Activated CD8-positive, alpha-beta memory T cell treated with anti-CD3 and anti-CD28 coated beads, Interleukin-2, amount 10 ng/mL, durations not matched to agents 7 days and 5 days (primary cell): ENCODE data around the gene PHACTR1. TPM values are rescaled to one million over a fixed set of nuclear protein-coding genes. Genes with fewer than 3 reads are reported as not detected.
"Not testable (repeated sequence)": the region's sequence is repeated elsewhere in the genome, so short reads cannot be mapped to it uniquely, and the experiment has no call there.

Experiments
- ATAC-seq: fragments of 150-1000 bp; cut with Tn5 transposase; one replicate; pipeline ENCODE4 v1.10.0; 2021; ENCODE audit warnings: moderate library complexity
- CTCF ChIA-PET: fragments of 350-600 bp; sonication (Branson Sonifier 250); formaldehyde crosslinking; loops from one replicate; lab custom pipeline; 2021; ENCODE audit warnings: antibody characterized with exemption; lab: Charles Lee
- DNase-seq: peaks from one replicate; pipeline ENCODE4 v3.0.0-alpha.2; 2020
- H3K27ac Mint-ChIP-seq: one replicate; pipeline ENCODE4 v1.8.0; 2021; ENCODE audit warnings: mild to moderate bottlenecking, mixed read lengths
- H3K27me3 Mint-ChIP-seq: one replicate; pipeline ENCODE4 v1.8.0; 2021; ENCODE audit warnings: mixed read lengths
- H3K36me3 Mint-ChIP-seq: one replicate; pipeline ENCODE4 v1.8.0; 2021; ENCODE audit warnings: mild to moderate bottlenecking, mixed read lengths
- H3K4me1 Mint-ChIP-seq: one replicate; pipeline ENCODE4 v1.8.0; 2021; ENCODE audit warnings: mixed read lengths
- H3K4me3 Mint-ChIP-seq: one replicate; pipeline ENCODE4 v1.8.0; 2021; ENCODE audit warnings: mild to moderate bottlenecking, moderate library complexity, mixed read lengths
- H3K9me3 Mint-ChIP-seq: one replicate; pipeline ENCODE4 v1.8.0; 2022; ENCODE audit warnings: low read depth, mixed read lengths
- total RNA-seq, 2 experiments: library from RNA; stranded (reverse); gene quantifications; one replicate each; pipeline ENCODE4 v1.2.3, GENCODE V29; 2021

PHACTR1 gene
- total RNA-seq, 2 experiments from 2014 or later = 0.73 to 2.2 TPM

- H3K27ac Mint-ChIP-seq = no peak overlapping the region
- no peak overlapping the region for H3K4me3 Mint-ChIP-seq
- H3K27me3 Mint-ChIP-seq = peaks cover 28% of the 10 kb centered on the region
- CTCF ChIA-PET = no interaction called here
- peaks cover 16% of the 10 kb centered on the region for H3K4me1 Mint-ChIP-seq
- peaks cover 4% of the 10 kb centered on the region for H3K36me3 Mint-ChIP-seq
- ATAC-seq (no peak), DNase-seq (no peak)
- H3K9me3 Mint-ChIP-seq = no peaks in the 10 kb centered on the region
Measured at GRCh38 chr6:13233106-13233505, 516.5 kb downstream of the PHACTR1 start.

GRCh38 chr6:13234130-13234529 lies 517.6 kb downstream of the PHACTR1 start:
- Mint-ChIP-seq H3K36me3 (peaks cover 4% of the 10 kb centered on the region), H3K4me3 (no peak overlapping the region), H3K9me3 (no peaks in the 10 kb centered on the region), H3K4me1 (peaks cover 15% of the 10 kb centered on the region), H3K27ac (no peak overlapping the region), H3K27me3 (peaks cover 32% of the 10 kb centered on the region)
- DNase-seq = no peak
- CTCF ChIA-PET = no interaction called here
- no peak for ATAC-seq

- H3K4me1 Mint-ChIP-seq = peaks cover 4% of the 10 kb centered on the region
- no peak for DNase-seq
Measured at GRCh38 chr6:13235339-13235738, 518.8 kb downstream of the PHACTR1 start.

GRCh38 chr6:13237318-13237717 lies 520.8 kb downstream of the PHACTR1 start:
- no peaks in the 10 kb centered on the region for H3K9me3 Mint-ChIP-seq

More at GRCh38 chr6:13235339-13235738, 518.8 kb downstream of the PHACTR1 start:
- peaks cover 35% of the 10 kb centered on the region for H3K27me3 Mint-ChIP-seq
- ATAC-seq = no peak
- no peak overlapping the region for H3K27ac Mint-ChIP-seq
- CTCF ChIA-PET = no interaction called here
- H3K9me3 Mint-ChIP-seq = no peaks in the 10 kb centered on the region
- no peak overlapping the region for H3K4me3 Mint-ChIP-seq
- peaks cover 2% of the 10 kb centered on the region for H3K36me3 Mint-ChIP-seq

GRCh38 chr6:13238017-13238416 lies 521.5 kb downstream of the PHACTR1 start:
- CTCF ChIA-PET = no interaction called here
- H3K4me3 Mint-ChIP-seq = no peak overlapping the region
- H3K36me3 Mint-ChIP-seq = no peaks in the 10 kb centered on the region
- no peak overlapping the region for H3K27ac Mint-ChIP-seq
- no peak for DNase-seq
- no peaks in the 10 kb centered on the region for H3K4me1 Mint-ChIP-seq
- no peaks in the 10 kb centered on the region for H3K9me3 Mint-ChIP-seq
- H3K27me3 Mint-ChIP-seq = peaks cover 51% of the 10 kb centered on the region
- no peak for ATAC-seq

More at GRCh38 chr6:13237318-13237717, 520.8 kb downstream of the PHACTR1 start:
- peaks cover 44% of the 10 kb centered on the region for H3K27me3 Mint-ChIP-seq
- DNase-seq = no peak
- H3K36me3 Mint-ChIP-seq = no peaks in the 10 kb centered on the region
- ATAC-seq = no peak
- H3K4me1 Mint-ChIP-seq = no peaks in the 10 kb centered on the region
- CTCF ChIA-PET = no interaction called here
- no peak overlapping the region for H3K27ac Mint-ChIP-seq
- H3K4me3 Mint-ChIP-seq = no peak overlapping the region

GRCh38 chr6:13238640-13239216 lies 522.2 kb downstream of the PHACTR1 start:
- Mint-ChIP-seq H3K27ac (no peak overlapping the region), H3K4me3 (no peak overlapping the region), H3K27me3 (peaks cover 54% of the 10 kb centered on the region), H3K9me3 (no peaks in the 10 kb centered on the region), H3K36me3 (no peaks in the 10 kb centered on the region), H3K4me1 (no peaks in the 10 kb centered on the region)
- DNase-seq (no peak), ATAC-seq (no peak)
- CTCF ChIA-PET = no interaction called here

- H3K9me3 Mint-ChIP-seq = no peaks in the 10 kb centered on the region
- no peaks in the 10 kb centered on the region for H3K36me3 Mint-ChIP-seq
- H3K4me3 Mint-ChIP-seq = no peak overlapping the region
- peaks cover 52% of the 10 kb centered on the region for H3K27me3 Mint-ChIP-seq
- no peak for DNase-seq
- CTCF ChIA-PET = no interaction called here
- no peaks in the 10 kb centered on the region for H3K4me1 Mint-ChIP-seq
- no peak for ATAC-seq
- no peak overlapping the region for H3K27ac Mint-ChIP-seq
Measured at GRCh38 chr6:13239530-13240455, 523.2 kb downstream of the PHACTR1 start.

- no peak for ATAC-seq
- Mint-ChIP-seq H3K27me3 (peaks cover 41% of the 10 kb centered on the region), H3K4me3 (no peak overlapping the region), H3K36me3 (no peaks in the 10 kb centered on the region), H3K4me1 (no peaks in the 10 kb centered on the region), H3K9me3 (no peaks in the 10 kb centered on the region), H3K27ac (no peak overlapping the region)
- DNase-seq = no peak
- CTCF ChIA-PET = no interaction called here
Measured at GRCh38 chr6:13241364-13241763, 524.8 kb downstream of the PHACTR1 start.

GRCh38 chr6:13242178-13242577 lies 525.6 kb downstream of the PHACTR1 start:
- CTCF ChIA-PET = no interaction called here
- Mint-ChIP-seq H3K36me3 (no peaks in the 10 kb centered on the region), H3K4me1 (no peaks in the 10 kb centered on the region), H3K4me3 (no peak overlapping the region), H3K27ac (no peak overlapping the region), H3K27me3 (peaks cover 38% of the 10 kb centered on the region), H3K9me3 (no peaks in the 10 kb centered on the region)
- ATAC-seq (no peak), DNase-seq (no peak)

GRCh38 chr6:13242590-13242989 lies 526.0 kb downstream of the PHACTR1 start:
- H3K27ac Mint-ChIP-seq = no peak overlapping the region
- H3K4me1 Mint-ChIP-seq = no peaks in the 10 kb centered on the region
- H3K36me3 Mint-ChIP-seq = no peaks in the 10 kb centered on the region
- DNase-seq (no peak), ATAC-seq (no peak)
- H3K9me3 Mint-ChIP-seq = no peaks in the 10 kb centered on the region
- H3K27me3 Mint-ChIP-seq = peaks cover 38% of the 10 kb centered on the region
- H3K4me3 Mint-ChIP-seq = no peak overlapping the region
- CTCF ChIA-PET = no interaction called here

- ATAC-seq = no peak
- CTCF ChIA-PET = no interaction called here
- Mint-ChIP-seq H3K27me3 (peaks cover 36% of the 10 kb centered on the region), H3K9me3 (no peaks in the 10 kb centered on the region), H3K4me3 (no peak overlapping the region), H3K4me1 (no peaks in the 10 kb centered on the region), H3K27ac (no peak overlapping the region), H3K36me3 (no peaks in the 10 kb centered on the region)
- DNase-seq = no peak
Measured at GRCh38 chr6:13243033-13243432, 526.5 kb downstream of the PHACTR1 start.

GRCh38 chr6:13243745-13244144 lies 527.2 kb downstream of the PHACTR1 start:
- H3K4me3 Mint-ChIP-seq, CTCF ChIA-PET, H3K9me3 Mint-ChIP-seq: not testable (repeated sequence)

GRCh38 chr6:13247627-13248026 lies 531.1 kb downstream of the PHACTR1 start:
- CTCF ChIA-PET = no interaction called here
- H3K36me3 Mint-ChIP-seq = no peaks in the 10 kb centered on the region
- no peak overlapping the region for H3K27ac Mint-ChIP-seq
- ATAC-seq (no peak), DNase-seq (no peak)
- peaks cover 12% of the 10 kb centered on the region for H3K27me3 Mint-ChIP-seq
- no peaks in the 10 kb centered on the region for H3K9me3 Mint-ChIP-seq
- no peak overlapping the region for H3K4me3 Mint-ChIP-seq
- no peaks in the 10 kb centered on the region for H3K4me1 Mint-ChIP-seq

More at GRCh38 chr6:13243745-13244144, 527.2 kb downstream of the PHACTR1 start:
- H3K4me1 Mint-ChIP-seq, DNase-seq, ATAC-seq, H3K36me3 Mint-ChIP-seq, H3K27ac Mint-ChIP-seq: not testable (repeated sequence)
- peaks cover 31% of the 10 kb centered on the region for H3K27me3 Mint-ChIP-seq

- no peaks in the 10 kb centered on the region for H3K36me3 Mint-ChIP-seq
- DNase-seq (no peak), ATAC-seq (no peak)
- CTCF ChIA-PET = no interaction called here
- no peak overlapping the region for H3K4me3 Mint-ChIP-seq
- no peak overlapping the region for H3K27ac Mint-ChIP-seq
- peaks cover 8% of the 10 kb centered on the region for H3K27me3 Mint-ChIP-seq
- no peaks in the 10 kb centered on the region for H3K4me1 Mint-ChIP-seq
- no peaks in the 10 kb centered on the region for H3K9me3 Mint-ChIP-seq
Measured at GRCh38 chr6:13248053-13248452, 531.5 kb downstream of the PHACTR1 start.
